Suprapubic skin (tissue), 4 donors: ENCODE results near the gene MUC5B. TPM values are rescaled to one million over a fixed set of nuclear protein-coding genes. Genes with fewer than 3 reads are reported as not detected.
A peak's percentile ranks its signal among the peaks of the same experiment; 100 is the strongest.

ENCODE experiments used
- DNase-seq, 2 donors: peaks; one replicate each; pipeline ENCODE4 v3.0.0-alpha.2; 2019; ENCODE audit warnings: low spot score in 2 of 2
- H3K27ac ChIP-seq: fragments of 200-600 bp; sonication (generic); one replicate; pipeline ENCODE4 v1.5.1; 2019
- H3K27me3 ChIP-seq: fragments of 200-600 bp; sonication (generic); one replicate; pipeline ENCODE4 v1.5.1; 2019
- H3K36me3 ChIP-seq: fragments of 200-600 bp; sonication (generic); one replicate; pipeline ENCODE4 v1.5.1; 2019
- H3K4me1 ChIP-seq: fragments of 200-600 bp; sonication (generic); one replicate; pipeline ENCODE4 v1.5.1; 2019
- H3K4me3 ChIP-seq: fragments of 200-600 bp; sonication (generic); one replicate; pipeline ENCODE4 v1.5.1; 2019; ENCODE audit warnings: mild to moderate bottlenecking
- H3K9me3 ChIP-seq: fragments of 200-600 bp; sonication (generic); one replicate; pipeline ENCODE4 v1.5.1; 2019
- EP300 ChIP-seq: sonication (generic); formaldehyde crosslinking; IDR thresholded peaks from one replicate; pipeline ENCODE4 v1.6.1; 2017; ENCODE audit warnings: antibody characterized with exemption
- POLR2A ChIP-seq, 2 donors: fragments of 450-650 bp; IDR thresholded peaks; one replicate each; pipeline ENCODE4 v1.6.1; 2017; ENCODE audit warnings: antibody characterized with exemption in 2 of 2, mild to moderate bottlenecking in 2 of 2, moderate library complexity in 2 of 2
- POLR2AphosphoS5 ChIP-seq, 3 donors: sonication (generic); formaldehyde crosslinking; IDR thresholded peaks; one replicate each; pipeline ENCODE4 v1.6.1; 2017; ENCODE audit warnings: antibody characterized with exemption in 3 of 3
- WGBS: methylation state at CpG from one replicate; pipeline ENCODE4 v1.1.5; 2018; 5-methylcytosine and 5-hydroxymethylcytosine counted together
- total RNA-seq, 4 donors: library from RNA; depleted of rRNA; stranded (reverse); fragments of >200 nt; gene quantifications; one replicate each; pipeline ENCODE4 v1.1.0, GENCODE V29; 2016
- TF ChIP-seq, protein P1 (sequence below), 2 donors: fragments of 200-600 bp in 1 of 2; fragments of 450-650 bp in 1 of 2; sonication (generic) in 1 of 2; IDR thresholded peaks; one replicate each; pipeline ENCODE4 v1.5.1; 2016 to 2019; ENCODE audit warnings: antibody characterized with exemption in 2 of 2, mild to moderate bottlenecking in 1 of 2, moderate library complexity in 1 of 2

The MUC5B gene
- total RNA-seq, 4 donors from 2014 or later: 0.08 to 0.34 (median 0.13) TPM

DNA sequence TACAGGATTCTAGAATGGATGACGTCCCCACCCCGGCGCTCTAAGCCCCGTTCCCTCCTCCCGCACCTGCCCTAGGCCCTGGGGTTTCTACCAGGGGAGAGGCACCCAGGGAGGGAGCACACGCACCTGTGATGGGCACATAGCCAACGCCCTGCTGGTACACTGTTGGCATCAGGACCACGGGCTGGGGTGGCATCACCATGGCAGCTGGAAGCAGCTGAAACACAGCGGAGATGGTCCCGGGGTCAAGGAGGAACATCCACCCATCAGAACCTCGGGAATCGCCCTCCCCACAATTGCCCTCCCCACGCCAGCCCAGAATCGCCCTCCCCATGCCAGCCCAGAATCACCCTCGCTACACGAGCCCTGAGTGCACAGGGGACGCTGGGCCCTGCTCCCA lies 63.0 kb downstream of the MUC5B start:
- H3K36me3 ChIP-seq: peaks cover 86% of the 10 kb centered on the region
- H3K9me3 ChIP-seq: no peaks in the 10 kb centered on the region
- H3K4me3 ChIP-seq: no peak overlapping the region
- H3K27ac ChIP-seq: no peak overlapping the region
- WGBS: 82% methylated on average over 14 of the region's 17 CpGs
- H3K4me1 ChIP-seq: peaks cover 10% of the 10 kb centered on the region
- TF ChIP-seq POLR2A (IDR thresholded peaks at IDR 0.05) (no peak), POLR2AphosphoS5 (IDR thresholded peaks at IDR 0.05) (no peak), EP300 (no peak)
- TF ChIP-seq, protein P1, sequence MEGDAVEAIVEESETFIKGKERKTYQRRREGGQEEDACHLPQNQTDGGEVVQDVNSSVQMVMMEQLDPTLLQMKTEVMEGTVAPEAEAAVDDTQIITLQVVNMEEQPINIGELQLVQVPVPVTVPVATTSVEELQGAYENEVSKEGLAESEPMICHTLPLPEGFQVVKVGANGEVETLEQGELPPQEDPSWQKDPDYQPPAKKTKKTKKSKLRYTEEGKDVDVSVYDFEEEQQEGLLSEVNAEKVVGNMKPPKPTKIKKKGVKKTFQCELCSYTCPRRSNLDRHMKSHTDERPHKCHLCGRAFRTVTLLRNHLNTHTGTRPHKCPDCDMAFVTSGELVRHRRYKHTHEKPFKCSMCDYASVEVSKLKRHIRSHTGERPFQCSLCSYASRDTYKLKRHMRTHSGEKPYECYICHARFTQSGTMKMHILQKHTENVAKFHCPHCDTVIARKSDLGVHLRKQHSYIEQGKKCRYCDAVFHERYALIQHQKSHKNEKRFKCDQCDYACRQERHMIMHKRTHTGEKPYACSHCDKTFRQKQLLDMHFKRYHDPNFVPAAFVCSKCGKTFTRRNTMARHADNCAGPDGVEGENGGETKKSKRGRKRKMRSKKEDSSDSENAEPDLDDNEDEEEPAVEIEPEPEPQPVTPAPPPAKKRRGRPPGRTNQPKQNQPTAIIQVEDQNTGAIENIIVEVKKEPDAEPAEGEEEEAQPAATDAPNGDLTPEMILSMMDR (IDR thresholded peaks at IDR 0.05): no peak
- H3K27me3 ChIP-seq: no peaks in the 10 kb centered on the region
- no peak for DNase-seq

- Histone ChIP-seq H3K27ac (no peak overlapping the region), H3K4me1 (peaks cover 14% of the 10 kb centered on the region), H3K27me3 (no peaks in the 10 kb centered on the region), H3K36me3 (peaks cover 86% of the 10 kb centered on the region), H3K4me3 (no peak overlapping the region), H3K9me3 (no peaks in the 10 kb centered on the region)
- no peak for DNase-seq
- TF ChIP-seq, protein P1 (IDR thresholded peaks at IDR 0.05): no peak
- no peak for TF ChIP-seq POLR2AphosphoS5 (IDR thresholded peaks at IDR 0.05)
- TF ChIP-seq EP300: no peak
- no peak for TF ChIP-seq POLR2A (IDR thresholded peaks at IDR 0.05)
- 97% methylated on average over 3 of the region's 9 CpGs for WGBS
These were observed 65.1 kb downstream of the MUC5B start for GRCh38 chr11:1287928-1288327.

DNA sequence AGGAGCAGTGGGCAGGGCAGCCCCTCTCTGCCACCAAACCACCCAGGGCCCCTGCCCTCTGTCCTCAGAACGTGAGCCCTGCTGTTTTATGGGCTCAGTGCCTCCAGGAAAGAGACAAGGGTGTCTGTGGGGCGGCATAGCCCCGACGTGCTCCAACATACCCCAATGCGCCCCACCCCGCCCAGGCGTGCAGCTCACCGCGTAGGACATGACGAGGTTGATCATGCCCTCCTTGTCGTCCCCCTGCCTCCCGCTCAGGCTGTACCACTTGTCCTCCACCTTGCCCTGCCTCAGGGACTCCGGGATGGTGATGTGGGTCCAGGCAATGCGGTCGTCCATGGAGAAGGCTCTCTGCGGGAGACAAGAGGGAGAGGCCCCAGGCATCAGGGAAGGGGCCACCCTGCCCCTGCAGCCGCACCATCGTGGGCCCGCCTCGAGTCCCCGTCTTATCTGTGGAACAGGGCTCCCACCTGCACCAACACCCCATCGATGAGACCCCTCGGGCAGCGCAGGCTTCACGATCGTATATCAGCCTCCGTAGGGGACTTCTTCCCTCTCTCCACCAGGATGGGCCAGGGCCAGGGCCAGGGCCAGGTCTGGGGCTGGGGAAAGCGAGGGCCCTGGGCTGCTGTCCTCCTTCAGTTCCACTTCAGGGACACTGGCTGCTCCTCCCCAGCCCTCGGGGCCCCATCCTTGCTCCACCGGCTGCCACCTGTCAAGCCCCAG lies 65.7 kb downstream of the MUC5B start:
- H3K9me3 ChIP-seq: no peaks in the 10 kb centered on the region
- no peaks in the 10 kb centered on the region for H3K27me3 ChIP-seq
- H3K4me1 ChIP-seq: peaks cover 17% of the 10 kb centered on the region
- WGBS: 84% methylated on average over 24 of the region's 30 CpGs
- H3K4me3 ChIP-seq: no peak overlapping the region
- TF ChIP-seq POLR2AphosphoS5 (IDR thresholded peaks at IDR 0.05): no peak
- TF ChIP-seq, protein P1 (IDR thresholded peaks at IDR 0.05): no peak
- TF ChIP-seq EP300: no peak
- no peak for TF ChIP-seq POLR2A (IDR thresholded peaks at IDR 0.05)
- DNase-seq: no peak
- H3K27ac ChIP-seq: no peak overlapping the region
- peaks cover 86% of the 10 kb centered on the region for H3K36me3 ChIP-seq

DNA sequence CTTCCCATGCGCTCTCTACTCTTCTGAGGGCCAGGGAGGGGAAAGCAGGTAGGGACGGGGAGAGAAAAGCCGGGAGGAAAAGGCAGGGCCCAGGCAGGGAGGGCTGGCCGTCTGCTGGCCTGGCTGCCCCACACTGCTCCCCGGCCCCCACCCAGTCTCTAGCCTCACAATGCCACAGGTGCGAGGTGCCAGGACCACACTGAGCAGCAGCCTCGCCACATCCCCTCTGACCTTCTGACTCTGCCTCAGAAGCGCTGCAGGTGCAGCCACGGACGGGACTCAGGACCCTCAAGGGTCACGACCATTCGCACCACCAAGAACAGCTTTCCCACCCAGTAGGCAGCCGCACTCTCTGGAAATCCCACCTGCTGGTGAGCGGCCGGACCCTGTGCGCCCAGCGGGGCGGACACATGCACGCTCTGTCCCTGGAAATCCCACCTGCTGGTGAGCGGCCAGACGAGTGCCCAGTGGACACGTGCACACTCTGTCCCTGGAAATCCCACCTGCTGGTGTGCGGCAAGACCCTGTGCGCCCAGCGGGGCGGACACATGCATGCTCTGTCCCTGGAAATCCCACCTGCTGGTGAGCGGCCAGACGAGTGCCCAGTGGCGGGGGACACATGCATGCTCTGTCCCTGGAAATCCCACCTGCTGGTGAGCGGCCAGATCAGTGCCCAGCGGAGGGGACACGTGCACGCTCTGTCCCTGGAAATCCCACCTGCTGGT lies 66.5 kb downstream of the MUC5B start:
- DNase-seq: peak in 1 of 2 donors; percentile 54
- H3K36me3 ChIP-seq: peaks cover 85% of the 10 kb centered on the region

More for the DNA sequence above, 66.5 kb downstream of the MUC5B start:
- WGBS: 95% methylated on average over 15 of the region's 33 CpGs
- TF ChIP-seq, protein P1 (IDR thresholded peaks at IDR 0.05): no peak
- no peak for TF ChIP-seq POLR2A (IDR thresholded peaks at IDR 0.05)
- no peak for TF ChIP-seq EP300
- no peak for TF ChIP-seq POLR2AphosphoS5 (IDR thresholded peaks at IDR 0.05)
- Histone ChIP-seq H3K4me1 (peaks cover 17% of the 10 kb centered on the region), H3K9me3 (no peaks in the 10 kb centered on the region), H3K4me3 (no peak overlapping the region), H3K27ac (no peak overlapping the region), H3K27me3 (no peaks in the 10 kb centered on the region)
